ENCODE measurements around the gene ELMOD3.

DNA sequence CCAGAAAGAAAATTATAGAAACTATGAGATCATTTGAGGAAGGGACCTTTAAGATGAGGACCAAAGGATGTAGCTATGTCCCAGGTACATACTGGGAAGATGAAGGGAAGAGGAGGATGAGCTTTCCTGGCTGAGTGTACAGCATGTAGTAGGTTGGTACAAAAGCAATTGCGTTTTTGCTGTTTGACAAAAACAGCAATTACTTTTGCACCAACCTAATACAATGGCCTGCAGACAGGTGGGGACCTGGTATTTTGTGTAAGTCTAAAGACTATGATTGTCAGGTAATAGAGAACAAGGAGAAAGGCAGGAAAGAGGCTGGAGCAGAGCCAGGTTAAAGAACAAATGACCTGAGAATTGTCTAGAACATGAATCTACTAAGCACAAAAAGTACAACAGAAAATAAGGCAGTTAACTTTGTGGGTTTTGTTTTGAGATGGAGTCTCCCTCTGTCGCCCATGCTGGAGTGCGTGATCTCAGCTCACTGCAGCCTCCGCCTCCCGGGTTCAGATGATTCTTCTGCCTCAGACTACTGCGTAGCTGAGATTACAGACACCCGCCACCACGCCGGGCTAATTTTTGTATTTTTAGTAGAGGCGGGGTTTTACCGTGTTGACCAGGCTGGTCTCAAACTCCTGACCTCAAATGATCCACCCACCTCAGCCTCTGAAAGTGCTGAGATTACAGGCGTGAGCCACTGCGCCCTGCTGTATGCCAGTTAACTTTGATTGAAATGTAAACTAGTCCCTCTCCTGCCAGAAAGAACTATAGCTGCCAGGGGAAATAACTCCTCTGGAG is 23.5 kb upstream of the ELMOD3 start:
- TF ChIP-seq, protein P1, sequence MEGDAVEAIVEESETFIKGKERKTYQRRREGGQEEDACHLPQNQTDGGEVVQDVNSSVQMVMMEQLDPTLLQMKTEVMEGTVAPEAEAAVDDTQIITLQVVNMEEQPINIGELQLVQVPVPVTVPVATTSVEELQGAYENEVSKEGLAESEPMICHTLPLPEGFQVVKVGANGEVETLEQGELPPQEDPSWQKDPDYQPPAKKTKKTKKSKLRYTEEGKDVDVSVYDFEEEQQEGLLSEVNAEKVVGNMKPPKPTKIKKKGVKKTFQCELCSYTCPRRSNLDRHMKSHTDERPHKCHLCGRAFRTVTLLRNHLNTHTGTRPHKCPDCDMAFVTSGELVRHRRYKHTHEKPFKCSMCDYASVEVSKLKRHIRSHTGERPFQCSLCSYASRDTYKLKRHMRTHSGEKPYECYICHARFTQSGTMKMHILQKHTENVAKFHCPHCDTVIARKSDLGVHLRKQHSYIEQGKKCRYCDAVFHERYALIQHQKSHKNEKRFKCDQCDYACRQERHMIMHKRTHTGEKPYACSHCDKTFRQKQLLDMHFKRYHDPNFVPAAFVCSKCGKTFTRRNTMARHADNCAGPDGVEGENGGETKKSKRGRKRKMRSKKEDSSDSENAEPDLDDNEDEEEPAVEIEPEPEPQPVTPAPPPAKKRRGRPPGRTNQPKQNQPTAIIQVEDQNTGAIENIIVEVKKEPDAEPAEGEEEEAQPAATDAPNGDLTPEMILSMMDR (IDR thresholded peaks at IDR 0.05): no peak
- no peak for TF ChIP-seq POLR2A (IDR thresholded peaks at IDR 0.05; ENCODE audit: low read depth)
- TF ChIP-seq EP300 (IDR thresholded peaks at IDR 0.05): no peak
